ENCODE measurements around the gene FEZ2.

- TF ChIP-seq CTCF (IDR thresholded peaks at IDR 0.05; ENCODE audit: low read depth, low read length): 0 out of 2 replicates have a peak, but pooled peaks have one; percentile 8
- TF ChIP-seq EZH2phosphoT487 (IDR thresholded peaks at IDR 0.05; ENCODE audit: low read depth): no peak
These were observed 53.2 kb downstream of the FEZ2 start for GRCh38 chr2:36544638-36545338.
